Measurements from ENCODE around the gene CNGA2. TPM values are rescaled to one million over a fixed set of nuclear protein-coding genes. Genes with fewer than 3 reads are reported as not detected.

The CNGA2 gene
- not detected in 2 replicates for total RNA-seq

DNA sequence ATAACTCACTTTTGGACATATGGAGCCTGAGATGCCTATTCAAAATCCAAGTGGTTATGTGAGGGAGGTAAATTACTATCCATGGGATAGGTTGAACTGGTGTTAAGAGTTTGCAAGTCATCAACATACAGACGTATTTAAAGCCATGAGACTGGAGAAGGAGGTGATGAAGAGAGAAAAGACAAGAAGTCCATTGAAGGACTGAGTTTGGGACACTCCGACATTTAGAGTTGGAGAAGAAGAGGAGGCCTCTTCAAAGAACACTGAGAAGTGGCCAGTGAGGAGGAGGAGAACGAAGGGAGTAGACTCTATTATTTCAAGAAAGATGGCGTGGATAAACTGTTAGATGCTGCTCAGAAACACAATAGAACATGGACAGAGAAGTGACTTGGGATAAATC is at the start of gene CNGA2:
CNGA2 (plus strand) TSS at position 301 of the 400 bp plus-strand sequence. CDS start 3,738 bp downstream, outside the sequence.

DNA sequence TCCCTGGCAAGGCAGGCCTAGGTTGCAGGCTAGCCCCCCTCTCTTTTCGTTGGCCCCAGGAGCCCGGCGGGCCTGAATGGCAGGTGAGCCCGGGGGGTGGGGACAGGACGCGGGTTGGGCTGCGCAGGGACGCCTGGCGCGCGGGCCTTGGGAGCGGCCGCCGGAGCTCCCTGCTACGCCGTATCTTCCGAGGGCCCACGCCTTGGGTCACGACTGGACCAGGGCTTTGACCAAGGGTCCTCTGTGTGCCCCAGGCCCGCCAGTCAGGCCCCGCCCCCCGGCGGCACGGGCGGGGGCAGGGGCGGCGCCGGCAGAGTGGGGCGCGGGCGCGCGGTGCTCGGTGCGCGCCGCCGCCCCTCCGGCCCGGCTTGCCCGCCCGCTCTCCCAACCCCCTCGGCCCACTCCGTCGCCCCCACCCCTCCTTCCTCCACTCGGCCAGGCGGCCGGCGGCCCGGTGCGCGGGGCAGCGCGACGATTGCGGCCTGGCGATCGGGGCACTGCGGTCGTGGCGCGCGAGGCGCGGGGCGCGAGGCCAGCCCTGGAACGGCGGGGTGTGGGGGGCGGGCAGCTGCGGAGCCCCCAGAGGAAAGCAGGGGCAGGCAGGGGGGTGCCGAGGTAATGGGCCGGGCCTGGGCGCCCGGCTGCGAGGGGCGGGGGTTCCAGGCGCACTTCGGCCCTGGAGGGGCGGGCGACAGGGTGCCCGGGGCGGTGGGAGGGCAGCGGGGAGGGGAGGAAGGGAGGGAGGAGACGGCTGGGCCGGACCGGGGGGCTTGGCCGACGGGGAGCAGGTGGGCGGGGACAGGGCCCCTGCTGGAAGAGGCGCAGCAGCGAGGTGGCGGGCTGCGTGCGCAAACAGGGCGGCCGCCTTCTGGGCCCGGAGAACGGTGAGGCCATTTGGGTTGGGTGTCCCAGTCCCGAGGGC is 39.6 kb upstream of the CNGA2 start, which contains the start of gene PRRG3:
PRRG3 (plus strand) TSS at position 798 of the 922 bp plus-strand sequence. CDS start 3,357 bp downstream, outside the sequence.

DNA sequence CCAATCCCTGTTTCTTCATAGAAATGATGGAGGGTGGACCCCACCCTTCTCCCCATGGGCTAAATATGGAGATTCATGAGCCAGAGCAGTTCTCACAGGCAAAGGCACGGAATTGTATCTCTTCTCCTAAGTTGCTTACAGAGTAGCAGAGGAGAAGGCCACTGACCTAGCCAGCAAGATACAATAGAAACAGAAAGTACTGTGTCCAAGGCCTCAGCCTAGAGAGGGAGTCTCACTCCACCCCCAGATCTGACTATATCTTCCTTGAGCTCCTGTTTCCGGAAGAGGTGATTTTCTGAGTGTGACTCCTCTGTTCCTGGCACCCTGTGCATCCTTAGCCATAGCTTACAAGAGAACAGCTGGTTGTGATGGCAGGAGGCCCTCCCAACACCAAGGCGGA is 18.8 kb upstream of the CNGA2 start, which contains the start of gene FATE1:
FATE1 (plus strand) TSS at position 284 of the 400 bp plus-strand sequence; CDS start at position 369, 85 bp downstream.

Other genes starting within 250 kb of the CNGA2 start
- gene PASD1, start 171.1 kb upstream of the CNGA2 start, total RNA-seq: not detected in 2 replicates
- gene PRRG3, start 39.3 kb upstream of the CNGA2 start, total RNA-seq: not detected in 2 replicates
- not detected in 2 replicates for gene FATE1, start 18.7 kb upstream of the CNGA2 start, total RNA-seq
- not detected in 2 replicates for gene MAGEA4, start 178.1 kb downstream of the CNGA2 start, total RNA-seq
- 1.9 and 4.3 TPM in 2 replicates for gene GABRE, start 239.9 kb downstream of the CNGA2 start, total RNA-seq

All from myometrial cell (primary cell).